GM21390 (cell line): ENCODE measurements around the gene SLIT3.

ENCODE experiments used
- ATAC-seq: cut with Tn5 transposase; IDR thresholded peaks from one replicate; pipeline ENCODE4 v1.9.1; 2021; ENCODE audit not compliant: unreplicated experiment

Gene SLIT3

DNA sequence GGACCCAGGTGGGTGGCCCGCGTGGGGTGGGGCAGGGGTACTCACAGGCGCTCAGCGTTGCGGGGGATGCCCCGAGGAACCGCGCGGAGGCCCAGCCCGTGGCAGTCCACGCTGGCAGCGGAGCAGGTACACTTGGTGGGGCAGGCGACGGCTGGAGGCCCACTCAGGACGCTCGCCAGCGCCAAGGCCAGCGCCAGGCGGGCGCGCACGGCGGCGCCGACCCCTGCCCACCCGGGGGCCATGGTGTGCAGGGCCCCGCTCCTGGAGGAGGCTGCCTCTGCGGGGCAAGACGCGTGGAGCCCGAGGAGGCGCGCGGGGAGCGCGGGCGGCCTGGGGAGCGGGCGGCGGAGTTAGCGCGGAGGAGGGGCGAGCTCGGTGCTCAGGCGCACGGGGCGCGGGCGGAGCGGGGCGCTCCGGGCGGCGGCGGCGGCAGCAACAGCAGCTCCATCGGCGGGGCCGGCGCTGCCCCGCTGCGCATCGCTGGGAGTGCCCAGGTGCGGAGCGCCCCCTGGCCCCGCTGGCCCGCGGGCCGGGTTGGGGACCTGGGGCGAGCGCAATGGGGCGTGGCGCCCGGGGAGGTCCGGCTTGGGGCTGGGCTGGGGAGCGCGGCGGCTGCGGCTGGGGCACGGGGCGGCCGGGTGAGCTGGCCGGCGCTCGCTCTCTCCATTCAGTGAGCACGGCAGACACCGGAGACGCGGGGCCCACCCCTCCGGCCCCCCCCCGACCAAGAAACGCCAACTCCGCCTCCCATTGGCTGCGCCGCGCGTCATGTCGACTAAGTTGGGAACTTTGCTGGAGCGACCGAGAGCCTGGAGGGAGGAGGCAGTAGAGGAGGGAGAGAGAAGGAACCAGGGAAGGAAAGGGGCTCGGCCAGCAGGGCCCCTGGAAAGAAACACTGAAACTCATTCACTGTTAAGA is at the start of gene SLIT3:
SLIT3 (minus strand) TSS at position 672 of the 918 bp plus-strand sequence; CDS start at position 242, 430 bp downstream.
- ATAC-seq, result no peak

DNA sequence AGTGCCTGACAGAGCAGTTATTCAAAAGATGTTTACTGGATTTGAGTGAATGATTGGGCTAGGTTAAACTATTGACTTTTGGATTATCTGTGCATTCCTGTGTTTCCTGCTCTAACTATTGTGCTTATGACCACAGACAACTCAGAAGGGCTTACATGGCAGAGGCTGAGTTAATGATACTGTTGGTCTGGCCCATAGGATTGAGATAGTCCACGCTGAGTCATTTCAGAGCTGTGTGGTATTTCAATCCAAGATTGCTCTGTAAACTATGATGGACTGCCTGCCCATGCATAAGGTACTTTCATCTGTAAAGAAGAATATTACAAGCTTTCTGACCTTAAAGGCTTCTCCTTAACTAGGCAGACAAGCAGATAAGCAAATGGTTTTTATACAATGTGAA is 49.1 kb upstream of the SLIT3 start:
- ATAC-seq, result no peak

DNA sequence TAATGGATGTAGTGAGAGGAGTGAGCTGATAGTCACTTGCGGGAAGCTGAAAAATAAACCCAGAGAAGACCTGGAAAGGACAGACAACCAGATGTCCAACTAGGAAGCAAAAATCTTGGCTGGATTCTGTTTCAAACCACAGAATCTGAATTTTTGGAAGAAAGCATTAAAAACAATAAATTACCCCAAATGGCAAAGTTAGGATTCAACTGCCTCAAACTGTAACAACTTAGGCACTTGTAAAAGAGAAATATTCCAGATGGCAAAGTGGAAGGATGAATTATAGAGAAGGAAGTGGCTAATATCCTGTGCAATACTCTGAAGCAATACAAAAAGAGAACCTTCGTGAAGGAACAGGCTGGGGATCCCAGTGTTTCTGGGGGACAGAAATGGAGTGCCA is 46.8 kb upstream of the SLIT3 start:
- no peak for ATAC-seq

DNA sequence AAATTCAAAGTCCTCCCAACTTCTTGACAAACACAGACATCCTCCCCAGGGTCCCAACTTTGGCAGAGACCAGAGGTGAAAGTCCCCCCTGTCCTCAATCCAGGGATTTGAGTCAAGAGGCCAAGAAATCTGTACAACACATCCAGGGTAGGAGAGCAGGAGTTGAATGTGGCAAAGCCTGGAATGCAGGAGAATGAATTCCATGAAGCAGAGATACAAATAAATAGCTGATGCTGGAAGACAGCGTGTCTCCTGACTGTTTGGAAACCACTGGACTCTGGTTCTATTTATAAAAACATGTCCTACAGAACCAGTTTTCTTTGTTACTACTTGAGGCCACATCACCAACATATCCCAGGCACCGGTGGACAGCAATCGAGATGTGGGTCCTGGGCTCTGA is 43.7 kb upstream of the SLIT3 start:
- no peak for ATAC-seq

GRCh38 chr5:169343766-169344165 is 42.8 kb upstream of the SLIT3 start:
- ATAC-seq, result no peak

DNA sequence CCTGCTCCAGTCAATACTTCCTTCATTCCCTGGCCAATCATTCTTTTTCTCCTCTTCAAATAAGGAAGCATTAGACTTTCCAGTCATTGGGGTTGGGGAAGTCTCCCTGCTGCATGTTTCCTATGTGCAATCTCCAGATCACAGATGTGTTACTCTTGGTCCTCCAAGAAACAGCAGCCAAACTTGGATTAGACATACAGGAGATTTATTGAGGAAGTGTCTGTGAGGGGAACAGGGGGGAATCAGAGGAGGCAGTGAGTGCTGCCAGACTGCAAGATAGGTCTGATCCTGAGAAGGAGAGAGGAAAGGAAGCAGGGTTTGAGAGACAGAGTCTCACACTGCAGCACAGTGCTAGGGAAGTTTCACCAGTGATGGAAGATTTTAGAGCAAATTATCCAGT is 40.6 kb upstream of the SLIT3 start:
- ATAC-seq, result no peak

GRCh38 chr5:169339869-169340268 is 38.9 kb upstream of the SLIT3 start:
- peak; percentile 54 for ATAC-seq

- no peak for ATAC-seq
Measured at GRCh38 chr5:169336242-169336641, 35.3 kb upstream of the SLIT3 start.

DNA sequence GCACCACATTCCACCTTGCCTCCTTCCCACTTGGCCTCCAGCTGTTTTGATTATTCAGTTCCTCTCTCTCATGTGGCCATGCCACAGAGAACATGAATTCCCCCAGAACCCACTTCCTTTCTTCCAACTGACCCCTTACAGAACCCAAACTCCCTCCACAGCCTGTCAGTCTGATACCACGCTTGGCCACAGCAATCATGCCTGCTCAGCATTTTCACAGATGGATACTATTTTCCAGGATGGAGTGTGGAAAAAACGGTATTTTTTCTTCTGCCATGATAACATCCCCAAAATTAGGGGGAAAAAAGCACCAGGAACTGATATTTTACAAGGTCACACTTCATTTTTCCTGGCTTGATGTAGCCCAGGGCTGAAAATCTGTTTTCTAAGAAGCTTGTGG is 34.9 kb upstream of the SLIT3 start:
- no peak for ATAC-seq

DNA sequence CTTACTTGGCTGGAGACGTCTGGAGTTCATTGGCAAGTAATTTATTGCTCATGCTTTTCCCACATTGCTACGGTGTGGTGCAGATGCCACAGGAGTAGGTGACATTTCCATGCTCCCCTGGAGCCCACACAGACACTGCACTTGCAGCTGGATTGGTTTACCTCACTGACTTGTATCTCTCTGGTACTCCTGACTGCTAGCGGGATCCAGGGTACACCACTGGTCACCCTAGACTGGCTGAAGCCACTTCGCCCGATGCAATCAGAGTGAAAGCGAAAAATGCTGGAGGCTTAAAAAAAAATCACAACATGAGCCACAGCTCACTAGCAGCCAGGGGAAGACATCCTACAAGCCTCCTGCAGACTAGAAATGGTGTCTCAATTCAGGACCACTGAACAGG is 32.6 kb upstream of the SLIT3 start:
- no peak for ATAC-seq

DNA sequence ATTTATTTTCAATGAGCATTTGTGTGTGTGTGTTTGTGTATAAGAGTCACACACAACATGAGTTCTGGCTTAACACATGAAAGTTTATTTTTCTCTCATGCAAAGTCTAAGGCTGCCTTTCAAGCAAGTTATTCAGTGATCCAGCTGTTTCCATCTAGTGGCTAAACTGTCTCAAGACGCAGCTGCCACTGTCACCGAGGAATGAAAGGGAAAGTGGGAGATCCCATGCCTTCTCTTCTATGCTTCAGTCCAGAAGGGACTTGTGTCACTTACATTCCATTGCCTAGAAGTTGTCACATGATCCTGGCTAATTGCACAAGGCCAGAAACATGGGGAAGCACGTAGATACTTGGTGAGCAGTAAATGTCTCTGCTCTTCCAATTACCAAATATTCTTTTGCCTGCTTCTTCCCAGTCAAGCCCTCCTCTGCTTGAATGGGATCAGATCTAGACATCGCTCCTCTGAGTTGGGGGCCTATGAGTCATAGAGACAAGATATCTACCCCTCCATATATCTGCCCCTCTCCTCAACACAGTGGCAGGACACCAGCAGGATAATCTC is 30.4 kb upstream of the SLIT3 start:
- ATAC-seq, result no peak

- no peak for ATAC-seq
Measured at GRCh38 chr5:169328401-169328800, 27.5 kb upstream of the SLIT3 start.

DNA sequence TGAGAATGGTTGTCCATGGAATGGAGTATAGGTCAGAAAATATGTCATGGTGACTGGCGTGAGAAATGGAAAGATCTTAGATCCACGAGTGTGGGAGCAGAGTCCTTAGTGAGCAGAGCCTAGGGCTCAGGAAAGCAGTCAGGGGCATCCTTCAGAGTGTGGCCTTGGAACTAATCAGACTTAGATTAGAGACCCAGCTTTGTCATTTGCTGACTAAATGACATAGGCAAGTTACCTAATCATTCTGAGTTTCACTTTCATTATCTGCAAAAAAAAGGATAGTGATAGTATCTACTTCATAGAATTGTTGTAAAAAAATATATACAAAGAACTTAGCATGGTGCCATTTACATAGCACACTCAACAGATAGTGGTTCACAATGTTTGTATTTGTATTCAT is 24.3 kb upstream of the SLIT3 start:
- no peak for ATAC-seq

DNA sequence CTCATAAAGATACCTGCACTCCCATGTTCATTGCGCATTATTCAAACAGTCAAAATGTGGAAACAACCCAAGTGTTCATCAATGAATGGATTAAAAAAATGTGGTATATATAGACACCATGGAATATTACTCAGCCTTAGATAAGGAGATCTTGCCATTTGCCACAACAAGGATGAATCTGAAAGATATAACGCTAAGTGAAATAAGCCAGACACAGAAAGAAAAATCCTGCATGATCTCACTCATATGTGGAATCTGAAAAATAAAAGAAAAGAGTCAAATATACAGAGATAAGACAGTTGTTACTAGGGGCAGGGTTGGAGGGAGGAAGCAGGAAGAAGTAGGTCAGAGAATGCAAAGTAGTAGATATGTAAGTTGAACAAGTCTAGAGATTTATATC is 17.6 kb upstream of the SLIT3 start:
- no peak for ATAC-seq

DNA sequence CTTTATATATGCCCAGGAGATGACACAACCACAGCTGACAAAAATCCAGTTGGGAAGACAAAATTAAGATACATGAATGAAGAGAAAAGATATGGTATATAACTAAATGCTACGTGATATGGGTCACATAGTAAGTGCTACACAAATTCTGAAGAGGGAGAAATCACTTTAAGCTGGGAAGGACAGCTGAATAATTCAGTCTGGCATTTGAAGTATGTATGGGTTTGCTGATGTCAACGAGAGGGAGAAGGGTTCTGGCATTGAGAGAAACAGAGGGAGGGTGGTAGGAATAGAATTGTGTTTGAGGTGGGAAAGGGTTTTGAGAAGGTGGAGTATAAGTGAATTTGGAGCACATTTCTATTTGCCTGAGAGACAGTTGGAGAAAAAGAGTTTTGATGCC is 6.7 kb upstream of the SLIT3 start:
- no peak for ATAC-seq

DNA sequence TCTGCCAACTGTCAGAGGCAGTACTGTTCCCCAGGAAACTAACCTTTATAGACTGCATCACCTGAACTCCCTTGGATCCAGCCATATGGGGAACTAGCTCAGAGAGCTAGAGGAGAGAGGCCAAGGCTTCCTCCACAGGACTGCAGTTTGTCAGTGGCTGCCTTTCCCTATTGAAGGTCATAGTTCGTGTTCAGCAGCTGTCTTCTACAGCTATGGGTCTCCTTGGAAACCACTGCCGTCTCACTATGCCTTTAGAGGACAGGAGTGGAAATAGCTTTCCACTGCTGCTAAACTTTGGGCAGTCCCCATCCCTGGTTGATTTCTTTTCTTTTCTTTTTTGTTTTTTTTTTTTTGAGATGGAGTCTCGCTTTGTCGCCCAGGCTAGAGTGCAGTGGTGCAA is 4.4 kb upstream of the SLIT3 start:
- no peak for ATAC-seq

- ATAC-seq, result no peak
Measured at GRCh38 chr5:169304175-169304574, 3.2 kb upstream of the SLIT3 start.

DNA sequence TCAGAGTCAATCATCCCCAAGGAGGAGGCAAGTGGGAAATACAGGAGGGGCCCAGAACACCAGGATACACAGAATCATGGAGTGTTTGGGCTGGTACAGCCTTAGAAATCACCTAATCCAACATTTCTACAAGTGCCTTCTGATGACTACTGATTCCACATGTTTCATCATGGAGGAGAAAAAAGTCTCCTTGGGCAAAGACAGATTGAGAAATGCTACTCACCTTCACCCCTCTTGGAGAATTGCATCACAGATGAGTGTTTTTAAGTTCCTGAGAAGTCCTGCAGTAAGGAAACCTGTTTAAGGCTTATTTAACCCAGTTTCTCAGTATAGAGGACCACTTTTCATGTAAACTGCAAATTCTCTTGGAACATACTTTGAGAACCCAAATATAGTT is 2.2 kb upstream of the SLIT3 start:
- no peak for ATAC-seq

GRCh38 chr5:169302491-169303118 is 1.7 kb upstream of the SLIT3 start:
- peak; percentile 93 for ATAC-seq

GRCh38 chr5:169301986-169302385 is 1.0 kb upstream of the SLIT3 start:
- ATAC-seq, result peak; percentile 30

DNA sequence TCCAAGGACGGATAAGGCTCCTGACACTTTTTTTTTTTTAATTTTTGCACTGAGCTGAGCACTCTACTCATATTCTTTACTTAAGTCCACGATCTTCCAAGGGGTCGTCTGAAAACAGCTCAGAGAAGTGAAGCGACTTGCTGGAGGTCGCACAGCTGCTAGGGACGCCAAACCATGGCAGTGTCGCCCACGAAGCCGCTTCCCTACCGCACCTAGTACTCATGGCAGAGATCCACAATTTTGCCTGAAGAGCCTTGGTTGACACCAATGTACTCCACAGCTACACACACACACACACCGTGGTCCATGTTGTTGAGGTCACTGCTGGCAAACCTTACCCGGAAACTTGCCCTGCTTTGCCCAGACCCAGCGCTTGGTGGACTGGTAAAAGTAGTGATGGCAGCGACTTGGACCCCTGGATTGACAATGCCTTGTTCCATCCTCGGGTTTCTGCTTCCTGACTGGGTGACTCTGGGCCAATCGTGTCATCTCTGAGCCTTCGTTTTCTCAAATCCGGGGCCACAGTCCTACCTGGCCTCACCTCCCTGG is 521 bp upstream of the SLIT3 start:
- no peak for ATAC-seq
